GM23248 (cell line): ENCODE results near the gene WDPCP. TPM values are rescaled to one million over a fixed set of nuclear protein-coding genes. Genes with fewer than 3 reads are reported as not detected.
A peak's percentile ranks its signal among the peaks of the same experiment; 100 is the strongest.

Source experiments
- DNase-seq: peaks from one replicate; pipeline ENCODE4 v3.0.0-alpha.2; 2015
- H2AFZ ChIP-seq: fragments of 200-600 bp; sonication (generic); 2 replicates; pipeline ENCODE4 v1.6.1; 2016; ENCODE audit warnings: antibody characterized with exemption
- H3F3A ChIP-seq: fragments of 200-600 bp; sonication (generic); 2 replicates; pipeline ENCODE4 v1.6.1; 2016; ENCODE audit warnings: mild to moderate bottlenecking, antibody characterized with exemption, mixed run types; ENCODE audit not compliant: insufficient read depth
- H3K27ac ChIP-seq: fragments of 200-600 bp; sonication (generic); 2 replicates; pipeline ENCODE4 v1.5.1; 2016; ENCODE audit warnings: mild to moderate bottlenecking
- H3K27me3 ChIP-seq: fragments of 200-600 bp; sonication (generic); replicated peaks from 2 replicates; pipeline ENCODE4 v1.6.1; 2016; ENCODE audit warnings: mild to moderate bottlenecking; ENCODE audit not compliant: insufficient read depth
- H3K36me3 ChIP-seq: fragments of 200-600 bp; sonication (generic); 2 replicates; pipeline ENCODE4 v1.6.1; 2016; ENCODE audit warnings: low read depth, mild to moderate bottlenecking
- H3K4me1 ChIP-seq: fragments of 200-600 bp; sonication (generic); 2 replicates; pipeline ENCODE4 v1.6.1; 2016; ENCODE audit warnings: mild to moderate bottlenecking; ENCODE audit not compliant: insufficient read depth
- H3K4me2 ChIP-seq: fragments of 200-600 bp; sonication (generic); one replicate; pipeline ENCODE4 v1.6.1; 2016; ENCODE audit warnings: mild to moderate bottlenecking; ENCODE audit not compliant: unreplicated experiment
- H3K4me3 ChIP-seq: fragments of 200-600 bp; sonication (generic); 2 replicates; pipeline ENCODE4 v1.5.1; 2016; ENCODE audit warnings: mild to moderate bottlenecking
- H3K79me2 ChIP-seq: fragments of 200-600 bp; sonication (generic); 2 replicates; pipeline ENCODE4 v1.6.1; 2016; ENCODE audit warnings: mild to moderate bottlenecking; ENCODE audit not compliant: insufficient read depth
- H3K9ac ChIP-seq: fragments of 200-600 bp; sonication (generic); 2 replicates; pipeline ENCODE4 v1.6.1; 2016; ENCODE audit warnings: mild to moderate bottlenecking
- H3K9me2 ChIP-seq: fragments of 200-600 bp; sonication (generic); 2 replicates; pipeline ENCODE4 v1.6.1; 2016; ENCODE audit warnings: mixed run types, mild to moderate bottlenecking, moderate library complexity; ENCODE audit not compliant: insufficient read depth
- H3K9me3 ChIP-seq: fragments of 200-600 bp; sonication (generic); one replicate; pipeline ENCODE4 v1.6.1; 2017; ENCODE audit warnings: low read depth
- H4K20me1 ChIP-seq: fragments of 200-600 bp; sonication (generic); 2 replicates; pipeline ENCODE4 v1.6.0; 2016; ENCODE audit not compliant: insufficient read depth
- EZH2 ChIP-seq: fragments of 200-600 bp; sonication (generic); IDR thresholded peaks from 2 replicates; pipeline ENCODE4 v1.6.1; 2018; ENCODE audit warnings: antibody characterized with exemption, mild to moderate bottlenecking; ENCODE audit not compliant: insufficient read depth, poor library complexity, severe bottlenecking
- EZH2phosphoT487 ChIP-seq: fragments of 200-600 bp; sonication (generic); IDR thresholded peaks from 2 replicates; pipeline ENCODE4 v1.6.1; 2018; ENCODE audit warnings: antibody characterized with exemption, moderate library complexity, mild to moderate bottlenecking, low read depth; ENCODE audit not compliant: insufficient read depth
- WGBS, 2 experiments: methylation state at CpG; one replicate each; pipeline ENCODE4 v1.1.6; 2015 to 2017; ENCODE audit warnings: low lambda C conversion rate in 2 of 2, low coverage in 1 of 2; ENCODE audit errors: missing lambda C conversion rate in 2 of 2; 5-methylcytosine and 5-hydroxymethylcytosine counted together
- in situ Hi-C: fragments of 300-500 bp; cut with MboI; formaldehyde crosslinking; loops from 2 replicates; pipeline ENCODE4 v1.15.0; 2020
- polyA plus RNA-seq: library from polyadenylated mRNA; unstranded; fragments of >200 nt; fragmentation: Nextera tagmentation; extraction: Ambion mirVana; gene quantifications from 2 replicates; pipeline ENCODE4 v1.2.1, GENCODE V29; 2016
- total RNA-seq: library from RNA; depleted of rRNA; stranded (reverse); fragments of >200 nt; shearing (Covaris generic); gene quantifications from 2 replicates; pipeline ENCODE4 v1.2.3, GENCODE V29; 2014

Gene WDPCP
- total and polyA plus RNA-seq, 2 experiments from 2014 or later: 6.0 to 8.1 TPM

GRCh38 chr2:63434024-63435001 lies 154.0 kb downstream of the WDPCP start:
- no peak for DNase-seq
- Histone ChIP-seq H3K27me3 (no peaks in the 10 kb centered on the region), H3K9me3 (no peaks in the 10 kb centered on the region), H3K27ac (no peak overlapping the region), H3K9me2 (no peaks in the 10 kb centered on the region), H2AFZ (no peak overlapping the region), H3K4me1 (no peaks in the 10 kb centered on the region), H3K4me2 (no peak overlapping the region), H3F3A (no peaks in the 10 kb centered on the region), H3K4me3 (no peak overlapping the region), H4K20me1 (no peaks in the 10 kb centered on the region), H3K9ac (no peak overlapping the region), H3K36me3 (no peaks in the 10 kb centered on the region), H3K79me2 (no peaks in the 10 kb centered on the region)
- TF ChIP-seq EZH2 (no peak), EZH2phosphoT487 (no peak)
- in situ Hi-C loops: no loop called here
- WGBS, 2 experiments: 66 to 68% methylated on average over 12 of the region's 12 CpGs

- no peak overlapping the region for H3K27ac ChIP-seq
- no peaks in the 10 kb centered on the region for H3K9me2 ChIP-seq
- H3F3A ChIP-seq: no peaks in the 10 kb centered on the region
- H3K4me1 ChIP-seq: no peaks in the 10 kb centered on the region
- H3K4me3 ChIP-seq: no peak overlapping the region
- H3K36me3 ChIP-seq: no peaks in the 10 kb centered on the region
- no peak overlapping the region for H2AFZ ChIP-seq
- no peak for TF ChIP-seq EZH2phosphoT487
- no peak for TF ChIP-seq EZH2
- H4K20me1 ChIP-seq: no peaks in the 10 kb centered on the region
- no peak overlapping the region for H3K9ac ChIP-seq
- H3K27me3 ChIP-seq: no peaks in the 10 kb centered on the region
- peak; percentile 19 for DNase-seq
- no peaks in the 10 kb centered on the region for H3K9me3 ChIP-seq
- no peaks in the 10 kb centered on the region for H3K79me2 ChIP-seq
- in situ Hi-C loops: no loop called here
- H3K4me2 ChIP-seq: no peak overlapping the region
Observed at GRCh38 chr2:63432373-63432772, 155.9 kb downstream of the WDPCP start.

DNA sequence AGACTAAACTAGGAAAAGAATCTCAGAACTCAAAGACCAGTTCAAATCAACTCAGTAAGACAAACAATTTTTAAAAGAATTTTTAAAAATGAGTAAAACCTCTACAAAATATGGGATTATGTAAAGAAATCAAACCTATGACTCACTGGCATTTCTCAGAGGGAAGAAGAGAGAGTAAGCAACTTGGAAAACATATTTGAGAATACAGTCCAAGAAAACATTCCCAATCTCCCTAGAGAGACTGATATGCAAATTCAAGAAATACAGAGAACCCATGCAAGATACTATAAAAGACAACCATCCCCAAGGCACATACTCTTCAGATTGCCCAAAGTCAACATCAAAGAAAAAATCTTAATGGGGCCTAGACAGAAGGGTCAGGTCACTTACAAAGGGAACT lies 162.7 kb downstream of the WDPCP start:
- H2AFZ ChIP-seq: no peak overlapping the region
- H3K27ac ChIP-seq: no peak overlapping the region
- no peaks in the 10 kb centered on the region for H3K27me3 ChIP-seq
- H3K36me3 ChIP-seq: no peaks in the 10 kb centered on the region
- no peak overlapping the region for H3K4me3 ChIP-seq
- no peak overlapping the region for H3K9ac ChIP-seq
- no peaks in the 10 kb centered on the region for H3K9me2 ChIP-seq
- TF ChIP-seq EZH2phosphoT487 (no peak), EZH2 (no peak)
- no peaks in the 10 kb centered on the region for H3K4me1 ChIP-seq
- no peaks in the 10 kb centered on the region for H3F3A ChIP-seq
- in situ Hi-C loops: no loop called here
- H3K4me2 ChIP-seq: no peak overlapping the region
- H4K20me1 ChIP-seq: no peaks in the 10 kb centered on the region
- H3K9me3 ChIP-seq: no peaks in the 10 kb centered on the region
- peak; percentile 39 for DNase-seq
- H3K79me2 ChIP-seq: no peaks in the 10 kb centered on the region

- Histone ChIP-seq H3K9ac (no peak overlapping the region), H3K79me2 (no peaks in the 10 kb centered on the region), H3K4me3 (no peak overlapping the region), H3K4me2 (no peak overlapping the region), H3F3A (no peaks in the 10 kb centered on the region), H3K36me3 (no peaks in the 10 kb centered on the region), H3K27me3 (no peaks in the 10 kb centered on the region), H2AFZ (no peak overlapping the region), H3K9me2 (no peaks in the 10 kb centered on the region), H4K20me1 (no peaks in the 10 kb centered on the region), H3K4me1 (no peaks in the 10 kb centered on the region), H3K9me3 (no peaks in the 10 kb centered on the region), H3K27ac (no peak overlapping the region)
- in situ Hi-C loops: no loop called here
- DNase-seq: no peak
- TF ChIP-seq EZH2 (no peak), EZH2phosphoT487 (no peak)
- 73 to 74% methylated on average over 4 of the region's 4 CpGs for whole genome bisulfite sequencing, 2 experiments
Observed at GRCh38 chr2:63425079-63425416, 163.2 kb downstream of the WDPCP start.
